A673 (cell line): Measurements from ENCODE around the gene MX2.

ENCODE experiments used
- CTCF ChIP-seq: fragments of 300-800, 200-600 bp; sonication (generic); conservative IDR thresholded peaks from 2 replicates; pipeline ENCODE4 v1.5.1; 2017; ENCODE audit warnings: low read depth, mild to moderate bottlenecking, antibody characterized with exemption, low read length, moderate library complexity, mixed read lengths
- EZH2 ChIP-seq: fragments of 200-600 bp; sonication (generic); IDR thresholded peaks from 2 replicates; pipeline ENCODE4 v1.6.1; 2017; ENCODE audit warnings: borderline replicate concordance, low read depth, mild to moderate bottlenecking, mixed read lengths, antibody characterized with exemption, low read length; ENCODE audit not compliant: poor library complexity, severe bottlenecking

GRCh38 chr21:41361786-41362604 is at the start of gene MX2:
- TF ChIP-seq CTCF (no peak), EZH2 (no peak)
